ENCODE measurements around the gene GPR32. TPM values are rescaled to one million over a fixed set of nuclear protein-coding genes. Genes with fewer than 3 reads are reported as not detected.
"Not testable (repeated sequence)": the region's sequence is repeated elsewhere in the genome, so short reads cannot be mapped to it uniquely, and the experiment has no call there.

Gene GPR32
- polyA plus RNA-seq, 1 experiment, result not detected

DNA sequence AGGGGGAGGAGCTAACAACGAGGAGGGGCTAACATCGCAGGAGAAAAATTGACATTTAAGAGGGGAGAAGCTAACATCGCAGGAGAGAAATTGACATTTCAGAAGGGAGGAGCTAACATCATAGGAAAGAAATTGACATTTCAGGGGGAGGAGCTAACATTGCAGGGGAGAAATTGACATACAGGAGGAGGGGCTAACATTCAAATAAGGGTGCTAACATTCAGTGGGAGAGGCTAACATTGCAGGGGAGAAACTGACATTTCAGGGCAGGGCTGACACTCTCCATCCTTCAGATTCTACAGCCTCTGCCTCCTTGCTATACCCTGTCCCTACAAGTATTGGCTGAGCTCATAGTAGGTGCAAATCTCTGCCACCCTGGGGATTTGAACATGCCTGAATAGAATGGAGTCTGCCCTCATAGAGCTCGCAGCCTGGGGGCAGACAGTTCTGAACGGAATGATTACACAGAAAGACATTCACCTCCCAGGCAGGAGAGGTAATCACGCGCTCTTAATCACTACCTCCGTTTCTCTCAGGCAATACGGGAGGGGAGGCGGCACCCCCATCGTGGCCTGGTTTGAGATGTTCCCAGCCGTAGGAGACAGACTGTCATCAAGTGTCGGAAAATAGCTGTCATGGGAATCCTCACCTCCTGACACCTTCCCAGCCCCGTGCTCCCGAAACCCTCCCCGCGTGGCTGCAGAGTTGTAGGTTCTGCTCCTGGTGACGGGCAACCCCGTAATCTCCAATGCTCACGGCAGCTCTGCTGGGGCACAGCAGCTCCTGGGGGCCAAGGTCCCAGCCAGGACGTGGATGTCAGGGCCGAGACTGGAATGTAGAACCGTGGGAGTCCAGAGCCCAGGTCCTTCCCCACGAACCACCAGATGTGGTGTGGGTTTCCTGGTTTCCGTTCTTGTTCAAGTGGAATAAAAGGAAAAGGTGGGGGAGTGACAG, 9.5 kb downstream of the GPR32 start:
- TF ChIP-seq, protein P1, sequence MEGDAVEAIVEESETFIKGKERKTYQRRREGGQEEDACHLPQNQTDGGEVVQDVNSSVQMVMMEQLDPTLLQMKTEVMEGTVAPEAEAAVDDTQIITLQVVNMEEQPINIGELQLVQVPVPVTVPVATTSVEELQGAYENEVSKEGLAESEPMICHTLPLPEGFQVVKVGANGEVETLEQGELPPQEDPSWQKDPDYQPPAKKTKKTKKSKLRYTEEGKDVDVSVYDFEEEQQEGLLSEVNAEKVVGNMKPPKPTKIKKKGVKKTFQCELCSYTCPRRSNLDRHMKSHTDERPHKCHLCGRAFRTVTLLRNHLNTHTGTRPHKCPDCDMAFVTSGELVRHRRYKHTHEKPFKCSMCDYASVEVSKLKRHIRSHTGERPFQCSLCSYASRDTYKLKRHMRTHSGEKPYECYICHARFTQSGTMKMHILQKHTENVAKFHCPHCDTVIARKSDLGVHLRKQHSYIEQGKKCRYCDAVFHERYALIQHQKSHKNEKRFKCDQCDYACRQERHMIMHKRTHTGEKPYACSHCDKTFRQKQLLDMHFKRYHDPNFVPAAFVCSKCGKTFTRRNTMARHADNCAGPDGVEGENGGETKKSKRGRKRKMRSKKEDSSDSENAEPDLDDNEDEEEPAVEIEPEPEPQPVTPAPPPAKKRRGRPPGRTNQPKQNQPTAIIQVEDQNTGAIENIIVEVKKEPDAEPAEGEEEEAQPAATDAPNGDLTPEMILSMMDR (IDR thresholded peaks at IDR 0.05; ENCODE audit: low read depth, low read length), result no peak
- Histone ChIP-seq H3K9me3 (ENCODE audit: control insufficient read depth, insufficient read depth, low read length) (no peaks in the 10 kb centered on the region; the same call in none of the 2 replicates), H3K27me3 (ENCODE audit: control insufficient read depth, insufficient read depth, low read length) (peaks cover 35% of the 10 kb centered on the region), H3K27ac (ENCODE audit: low read depth, low read length) (no peak overlapping the region), H3K4me3 (ENCODE audit: low read depth, low read length) (no peak overlapping the region)
- CTCF ChIA-PET, result interaction anchor here (0.8 to 3.0 kb wide), 4 partner anchors 56 to 243 kb away, joined by 3 to 14 read pairs (median 10); partner anchors contain the start of gene CLEC11A
- POLR2A ChIA-PET, result no interaction called here
- DNase-seq (ENCODE audit: low read depth, low spot score), result no peak

DNA sequence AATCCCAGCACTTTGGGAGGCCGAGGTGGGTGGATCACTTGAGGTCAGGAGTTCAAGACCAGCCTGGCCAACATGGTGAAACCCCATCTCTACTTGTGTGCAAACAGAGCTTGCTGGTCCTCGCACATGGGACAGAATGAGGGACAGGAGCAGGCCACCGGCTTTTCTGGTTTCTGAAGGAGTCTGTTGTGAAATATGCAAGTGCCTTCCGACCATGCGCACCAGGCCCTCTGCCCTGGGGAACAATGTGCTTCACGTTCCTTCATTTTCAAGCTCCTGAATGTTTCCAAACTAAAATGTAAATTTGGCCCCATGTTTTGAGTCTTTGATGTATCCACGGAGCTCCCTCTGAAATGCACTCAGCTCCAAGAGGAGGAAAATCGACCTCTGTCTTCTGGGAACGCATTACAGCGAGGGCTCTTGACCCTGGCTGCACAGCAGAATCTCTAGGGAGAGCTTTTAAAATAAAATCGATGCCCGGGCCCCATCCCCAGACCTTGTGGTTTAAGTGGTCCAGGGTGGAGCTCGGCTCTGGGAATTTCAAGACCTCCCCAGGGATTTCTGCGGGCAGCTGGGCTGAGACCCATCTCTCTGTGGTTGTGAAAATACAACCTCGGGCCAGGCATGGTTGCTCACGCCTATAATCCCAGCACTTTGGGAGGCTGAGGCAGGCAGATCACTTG, 10.6 kb downstream of the GPR32 start:
- Histone ChIP-seq H3K9me3 (ENCODE audit: control insufficient read depth, insufficient read depth, low read length) (no peaks in the 10 kb centered on the region; the same call in none of the 2 replicates), H3K27ac (ENCODE audit: low read depth, low read length) (no peak overlapping the region), H3K4me3 (ENCODE audit: low read depth, low read length) (no peak overlapping the region), H3K27me3 (ENCODE audit: control insufficient read depth, insufficient read depth, low read length) (peaks cover 35% of the 10 kb centered on the region)
- TF ChIP-seq, protein P1 (IDR thresholded peaks at IDR 0.05; ENCODE audit: low read depth, low read length), result no peak
- DNase-seq (ENCODE audit: low read depth, low spot score), result no peak
- ChIA-PET POLR2A (no interaction called here), CTCF (interaction anchor here (1.1 to 5.0 kb wide), 6 partner anchors 56 to 413 kb away, joined by 3 to 71 read pairs (median 16); no protein-coding TSS in a partner anchor)

DNA sequence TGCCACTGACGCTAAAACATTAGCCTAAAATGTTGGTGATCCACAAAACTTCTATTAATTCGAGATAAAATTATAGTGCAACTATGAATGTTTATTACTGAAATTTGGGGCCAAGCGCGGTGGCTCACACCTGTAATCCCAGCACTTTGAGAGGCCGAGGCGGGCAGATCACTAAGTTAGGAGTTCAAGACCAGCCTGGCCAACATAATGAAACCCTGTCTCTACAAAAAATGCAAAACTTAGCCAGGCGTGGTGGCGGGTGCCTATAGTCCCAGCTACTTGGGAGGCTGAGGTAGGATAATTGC, 13.5 kb downstream of the GPR32 start:
- POLR2A ChIA-PET, result interaction anchor here (1.0 kb wide), 1 partner anchor 59 kb away, joined by 3 read pairs; no protein-coding TSS in a partner anchor

DNA sequence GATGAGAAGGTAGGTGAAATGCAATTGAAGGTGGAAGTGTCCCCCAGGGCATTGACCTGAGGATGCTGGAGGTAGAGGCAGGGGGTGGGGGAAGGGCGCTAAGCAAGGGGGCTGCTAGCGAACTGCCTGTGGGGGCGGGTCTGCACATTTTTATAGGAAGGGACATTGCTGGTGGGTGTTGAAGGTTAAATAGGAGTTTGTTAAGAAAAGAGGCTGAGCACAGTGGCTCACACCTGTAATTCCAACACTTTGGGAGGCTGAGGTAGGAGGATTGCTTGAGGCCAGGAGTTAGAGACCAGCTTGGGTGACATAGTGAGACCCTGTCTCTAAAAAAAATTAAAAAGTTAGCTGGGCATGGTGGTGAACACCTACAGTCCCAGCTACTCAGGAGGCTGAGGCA, 14.4 kb downstream of the GPR32 start:
- Histone ChIP-seq H3K4me3 (ENCODE audit: low read depth, low read length) (no peak overlapping the region), H3K27me3 (ENCODE audit: control insufficient read depth, insufficient read depth, low read length) (peaks cover 20% of the 10 kb centered on the region), H3K27ac (ENCODE audit: low read depth, low read length) (no peak overlapping the region), H3K9me3 (ENCODE audit: control insufficient read depth, insufficient read depth, low read length) (no peaks in the 10 kb centered on the region; the same call in 1 of the 2 replicates)
- ChIA-PET POLR2A (interaction anchor here (0.7 kb wide), 1 partner anchor 8 kb away, joined by 3 read pairs; no protein-coding TSS in a partner anchor), CTCF (interaction anchor here (1.5 to 5.0 kb wide), 5 partner anchors 79 to 428 kb away, joined by 4 to 71 read pairs (median 23); no protein-coding TSS in a partner anchor)
- DNase-seq (ENCODE audit: low read depth, low spot score), result no peak
- TF ChIP-seq, protein P1 (IDR thresholded peaks at IDR 0.05; ENCODE audit: low read depth, low read length), result no peak

More for the DNA sequence above, 13.5 kb downstream of the GPR32 start:
- H3K27me3 ChIP-seq (ENCODE audit: control insufficient read depth, insufficient read depth, low read length), result peaks cover 25% of the 10 kb centered on the region
- not testable (repeated sequence) for DNase-seq (ENCODE audit: low read depth, low spot score); H3K27ac ChIP-seq (ENCODE audit: low read depth, low read length); H3K9me3 ChIP-seq (ENCODE audit: control insufficient read depth, insufficient read depth, low read length); H3K4me3 ChIP-seq (ENCODE audit: low read depth, low read length)
- CTCF ChIA-PET, result interaction anchor here (0.6 to 5.0 kb wide), 21 partner anchors 9 to 520 kb away, joined by 3 to 71 read pairs (median 4); no protein-coding TSS in a partner anchor

DNA sequence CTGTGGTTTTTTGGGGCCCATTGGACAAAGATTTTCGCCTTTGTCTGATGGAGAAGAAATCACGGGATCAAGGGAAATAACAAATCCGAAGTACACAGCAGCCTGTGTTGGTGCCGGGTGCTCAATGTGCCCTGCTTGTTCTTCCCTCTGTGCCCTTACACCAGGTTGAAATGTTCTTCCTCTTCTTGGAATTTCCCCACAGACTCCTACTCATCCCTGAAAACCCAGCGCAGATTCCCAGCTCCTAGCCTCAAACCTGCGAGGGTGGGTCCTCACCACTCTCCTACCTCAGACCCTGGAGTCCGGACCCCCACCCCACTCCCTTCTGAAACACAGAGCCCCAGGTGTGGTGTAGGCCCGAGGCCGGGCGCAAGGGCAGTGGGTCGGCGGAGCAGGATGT, 15.1 kb downstream of the GPR32 start:
- Histone ChIP-seq H3K4me3 (ENCODE audit: low read depth, low read length) (no peak overlapping the region), H3K27ac (ENCODE audit: low read depth, low read length) (no peak overlapping the region), H3K27me3 (ENCODE audit: control insufficient read depth, insufficient read depth, low read length) (peaks cover 14% of the 10 kb centered on the region), H3K9me3 (ENCODE audit: control insufficient read depth, insufficient read depth, low read length) (no peaks in the 10 kb centered on the region; the same call in 1 of the 2 replicates)
- no peak for DNase-seq (ENCODE audit: low read depth, low spot score)
- ChIA-PET CTCF (interaction anchor here (3.7 to 5.0 kb wide), 3 partner anchors 80 to 248 kb away, joined by 23 to 71 read pairs (median 40); no protein-coding TSS in a partner anchor), POLR2A (no interaction called here)
- TF ChIP-seq, protein P1 (IDR thresholded peaks at IDR 0.05; ENCODE audit: low read depth, low read length), result no peak

Data from AG04450 (cell line).